ENCODE results near the gene ZNRD2.
"Not testable (repeated sequence)": the region's sequence is repeated elsewhere in the genome, so short reads cannot be mapped to it uniquely, and the experiment has no call there.

The ZNRD2 gene

GRCh38 chr11:65569973-65570918, at the start of gene ZNRD2:
Gene ZNRD2 (plus strand): TSS chr11:65570477. CDS start chr11:65570492, 15 bp downstream.
- peak; percentile 100 for DNase-seq

- not testable (repeated sequence) for DNase-seq
Observed at GRCh38 chr11:65521777-65522521, 48.3 kb upstream of the ZNRD2 start.

GRCh38 chr11:65522718-65523630, 47.3 kb upstream of the ZNRD2 start:
- peak; percentile 15 for DNase-seq

GRCh38 chr11:65523631-65523968, 46.7 kb upstream of the ZNRD2 start:
- not testable (repeated sequence) for DNase-seq

GRCh38 chr11:65524014-65524740, 46.1 kb upstream of the ZNRD2 start:
- DNase-seq, result no peak

- DNase-seq, result peak; percentile 71
Observed at GRCh38 chr11:65524741-65525545, 45.3 kb upstream of the ZNRD2 start, which contains the start of gene SCYL1. Gene SCYL1 (plus strand): TSS chr11:65525083. CDS start chr11:65525154, 71 bp downstream.

- no peak for DNase-seq
Observed at GRCh38 chr11:65525546-65526480, 44.5 kb upstream of the ZNRD2 start.

GRCh38 chr11:65526744-65527143, 43.5 kb upstream of the ZNRD2 start:
- no peak for DNase-seq

GRCh38 chr11:65528819-65529350, 41.4 kb upstream of the ZNRD2 start:
- no peak for DNase-seq

- no peak for DNase-seq
Observed at GRCh38 chr11:65529475-65530156, 40.7 kb upstream of the ZNRD2 start.

GRCh38 chr11:65530157-65530496, 40.1 kb upstream of the ZNRD2 start:
- DNase-seq, result no peak

- no peak for DNase-seq
Observed at GRCh38 chr11:65532388-65533064, 37.8 kb upstream of the ZNRD2 start.

GRCh38 chr11:65535102-65535501, 35.2 kb upstream of the ZNRD2 start:
- DNase-seq, result no peak

GRCh38 chr11:65536412-65537295, 33.6 kb upstream of the ZNRD2 start:
- no peak for DNase-seq

GRCh38 chr11:65537296-65537597, 33.0 kb upstream of the ZNRD2 start:
- DNase-seq, result no peak

GRCh38 chr11:65537620-65538231, 32.6 kb upstream of the ZNRD2 start:
- no peak for DNase-seq

GRCh38 chr11:65538232-65538914, 31.9 kb upstream of the ZNRD2 start:
- no peak for DNase-seq
